ENCODE data around the gene ATG9A.

DNA sequence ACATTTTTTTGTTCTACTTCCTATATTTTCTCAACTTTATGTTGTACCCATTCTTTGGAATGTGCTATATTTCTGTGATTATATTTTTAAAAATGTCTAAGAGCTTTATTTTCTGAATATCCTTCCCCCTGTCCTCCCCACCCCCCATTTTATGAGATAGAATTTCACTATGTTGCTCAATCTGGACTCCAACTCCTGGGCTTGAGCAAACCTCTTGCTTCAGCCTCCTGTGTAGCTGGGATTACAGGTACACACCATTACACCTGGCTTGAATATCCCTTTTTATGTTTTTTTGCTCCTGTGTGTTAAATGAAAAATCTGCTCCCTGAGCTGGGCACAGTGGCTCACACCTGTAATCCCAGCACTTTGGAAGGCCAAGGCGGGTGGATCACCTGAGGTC lies 32.0 kb downstream of the ATG9A start:
- TF ChIP-seq, protein P1, sequence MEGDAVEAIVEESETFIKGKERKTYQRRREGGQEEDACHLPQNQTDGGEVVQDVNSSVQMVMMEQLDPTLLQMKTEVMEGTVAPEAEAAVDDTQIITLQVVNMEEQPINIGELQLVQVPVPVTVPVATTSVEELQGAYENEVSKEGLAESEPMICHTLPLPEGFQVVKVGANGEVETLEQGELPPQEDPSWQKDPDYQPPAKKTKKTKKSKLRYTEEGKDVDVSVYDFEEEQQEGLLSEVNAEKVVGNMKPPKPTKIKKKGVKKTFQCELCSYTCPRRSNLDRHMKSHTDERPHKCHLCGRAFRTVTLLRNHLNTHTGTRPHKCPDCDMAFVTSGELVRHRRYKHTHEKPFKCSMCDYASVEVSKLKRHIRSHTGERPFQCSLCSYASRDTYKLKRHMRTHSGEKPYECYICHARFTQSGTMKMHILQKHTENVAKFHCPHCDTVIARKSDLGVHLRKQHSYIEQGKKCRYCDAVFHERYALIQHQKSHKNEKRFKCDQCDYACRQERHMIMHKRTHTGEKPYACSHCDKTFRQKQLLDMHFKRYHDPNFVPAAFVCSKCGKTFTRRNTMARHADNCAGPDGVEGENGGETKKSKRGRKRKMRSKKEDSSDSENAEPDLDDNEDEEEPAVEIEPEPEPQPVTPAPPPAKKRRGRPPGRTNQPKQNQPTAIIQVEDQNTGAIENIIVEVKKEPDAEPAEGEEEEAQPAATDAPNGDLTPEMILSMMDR (IDR thresholded peaks at IDR 0.05), result no peak
- TF ChIP-seq POLR2A (IDR thresholded peaks at IDR 0.05), result no peak
